ENCODE data around the gene NEGR1.

DNA sequence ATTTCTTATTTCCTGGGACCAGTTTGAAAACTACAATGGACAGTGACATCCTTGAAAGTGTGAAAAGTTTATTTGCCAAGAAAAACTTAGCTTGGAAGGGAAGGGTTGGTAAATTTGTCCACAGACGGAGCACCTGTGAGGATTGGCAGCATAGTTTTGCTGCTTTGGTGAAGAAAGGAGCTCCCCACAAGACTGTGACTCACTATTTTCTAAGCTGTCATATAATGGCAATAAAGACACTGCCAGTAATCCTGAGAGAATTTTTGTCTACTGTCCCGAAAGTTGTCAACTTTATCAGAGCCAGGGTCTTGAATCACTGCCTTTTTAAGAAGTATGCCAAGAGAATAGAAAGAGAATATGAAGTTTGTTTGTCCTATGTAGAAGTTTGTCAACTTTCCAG, 230.8 kb downstream of the NEGR1 start:
- TF ChIP-seq CTCF (IDR thresholded peaks at IDR 0.05) (no peak), POLR2A (IDR thresholded peaks at IDR 0.05) (no peak)

All from Peyer's patch (tissue), 4 donors.